Measurements from ENCODE around the gene PARVG.

Gene PARVG, protein sequence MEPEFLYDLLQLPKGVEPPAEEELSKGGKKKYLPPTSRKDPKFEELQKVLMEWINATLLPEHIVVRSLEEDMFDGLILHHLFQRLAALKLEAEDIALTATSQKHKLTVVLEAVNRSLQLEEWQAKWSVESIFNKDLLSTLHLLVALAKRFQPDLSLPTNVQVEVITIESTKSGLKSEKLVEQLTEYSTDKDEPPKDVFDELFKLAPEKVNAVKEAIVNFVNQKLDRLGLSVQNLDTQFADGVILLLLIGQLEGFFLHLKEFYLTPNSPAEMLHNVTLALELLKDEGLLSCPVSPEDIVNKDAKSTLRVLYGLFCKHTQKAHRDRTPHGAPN

DNA sequence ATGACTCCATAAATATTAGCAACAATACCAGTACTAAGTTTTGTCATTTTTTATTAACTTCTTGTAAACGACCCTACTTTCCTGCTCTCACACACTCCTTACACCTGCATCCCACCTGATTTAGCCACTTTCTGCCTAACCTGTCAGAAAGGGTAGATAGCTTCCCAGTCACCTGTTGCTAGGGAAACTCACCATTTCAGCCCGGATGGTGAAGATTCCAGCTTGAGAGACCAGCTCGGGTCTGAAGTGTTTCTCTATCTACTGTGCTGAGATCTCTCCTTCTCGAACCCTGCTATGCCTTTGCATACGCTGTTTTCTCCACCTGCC is at the start of gene PARVG:
PARVG (plus strand) TSS at position 220 of the 327 bp plus-strand sequence. CDS start 2,405 bp downstream, outside the sequence.
- Histone ChIP-seq H3K9ac (peak within 1 kb of the TSS; percentile 79), H4K20me1 (peaks cover 29% of the 10 kb centered on the region), H3K9me3 (no peaks in the 10 kb centered on the region), H3K36me3 (peaks cover 9% of the 10 kb centered on the region; the same call in 1 of the 2 replicates), H3K27ac (peak within 1 kb of the TSS; percentile 89), H3K4me2 (peak within 1 kb of the TSS; percentile 97), H3K4me3 (peak within 1 kb of the TSS; percentile 70), H3K27me3 (no peaks in the 10 kb centered on the region; the same call in 1 of the 2 replicates), H3K4me1 (peaks cover 43% of the 10 kb centered on the region)
- TF ChIP-seq Cebpa-rat (IDR thresholded peaks at IDR 0.05), result no peak

DNA sequence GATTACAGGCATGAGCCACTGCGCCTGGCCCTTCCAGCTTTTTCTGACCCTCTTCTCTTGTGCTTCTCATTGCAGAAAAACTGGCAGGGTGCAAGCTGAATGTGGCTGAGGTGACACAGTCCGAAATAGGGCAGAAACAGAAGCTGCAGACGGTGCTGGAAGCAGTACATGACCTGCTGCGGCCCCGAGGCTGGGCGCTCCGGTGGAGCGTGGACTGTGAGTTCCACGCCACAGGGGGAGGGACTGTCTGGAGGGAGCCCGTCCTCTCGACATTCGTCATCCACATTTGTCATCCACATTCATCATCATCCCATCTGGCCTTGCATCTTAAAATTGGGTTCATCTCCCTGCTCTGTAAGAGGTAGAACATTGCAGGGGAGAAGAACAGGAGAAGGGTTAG is 49.3 kb upstream of the PARVG start:
- no peaks in the 10 kb centered on the region for H4K20me1 ChIP-seq
- H3K9ac ChIP-seq, result no peak overlapping the region

DNA sequence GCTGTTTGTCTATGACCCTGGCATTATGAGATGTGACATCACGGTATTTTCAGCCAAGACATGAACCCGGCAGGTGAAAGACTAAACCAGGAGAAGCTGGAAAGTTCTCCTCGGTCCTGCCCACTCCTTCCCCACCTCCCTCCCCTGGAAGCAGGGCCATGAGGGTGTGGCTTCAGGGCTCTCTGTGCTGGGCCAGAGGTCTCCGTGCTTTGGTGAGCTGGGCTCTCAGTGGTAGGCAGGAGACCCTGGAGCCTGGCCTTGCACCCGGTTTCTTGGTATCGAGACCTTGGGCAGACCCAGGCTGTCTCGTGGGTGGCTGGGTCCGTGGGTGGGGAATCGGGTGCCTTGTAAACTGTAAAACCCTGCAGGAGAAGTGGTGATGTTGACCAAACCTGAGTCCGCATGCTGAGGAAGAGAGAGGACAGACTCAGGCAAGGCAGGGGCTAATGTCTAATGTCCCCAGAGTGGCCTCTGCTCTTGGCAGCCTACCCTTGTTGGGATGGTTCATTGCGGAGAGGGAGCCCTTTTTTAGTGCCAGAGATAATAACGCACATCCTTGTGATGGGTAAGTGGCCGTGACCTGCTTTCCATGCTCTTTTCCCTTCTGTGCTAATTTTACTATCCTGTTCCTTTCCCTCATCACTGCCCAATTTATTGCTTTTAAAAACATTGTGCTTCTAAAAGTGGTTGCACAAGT is 48.6 kb upstream of the PARVG start:
- H3K9me3 ChIP-seq, result peaks cover 20% of the 10 kb centered on the region
- TF ChIP-seq Cebpa-rat (IDR thresholded peaks at IDR 0.05), result no peak
- H3K4me1 ChIP-seq, result peaks cover 1% of the 10 kb centered on the region; the same call in 1 of the 2 replicates
- H3K27ac ChIP-seq, result no peak overlapping the region
- H3K4me3 ChIP-seq, result no peak overlapping the region
- H3K4me2 ChIP-seq, result no peak overlapping the region
- H3K9ac ChIP-seq, result no peak overlapping the region
- H3K27me3 ChIP-seq, result no peaks in the 10 kb centered on the region
- peaks cover 17% of the 10 kb centered on the region; the same call in 1 of the 2 replicates for H3K36me3 ChIP-seq
- H4K20me1 ChIP-seq, result no peaks in the 10 kb centered on the region

More for the DNA sequence above, 49.3 kb upstream of the PARVG start:
- Histone ChIP-seq H3K36me3 (peaks cover 11% of the 10 kb centered on the region; the same call in 1 of the 2 replicates), H3K27ac (no peak overlapping the region), H3K9me3 (peaks cover 23% of the 10 kb centered on the region), H3K4me1 (no peaks in the 10 kb centered on the region), H3K27me3 (no peaks in the 10 kb centered on the region), H3K4me3 (no peak overlapping the region), H3K4me2 (no peak overlapping the region)
- TF ChIP-seq Cebpa-rat (IDR thresholded peaks at IDR 0.05), result no peak

DNA sequence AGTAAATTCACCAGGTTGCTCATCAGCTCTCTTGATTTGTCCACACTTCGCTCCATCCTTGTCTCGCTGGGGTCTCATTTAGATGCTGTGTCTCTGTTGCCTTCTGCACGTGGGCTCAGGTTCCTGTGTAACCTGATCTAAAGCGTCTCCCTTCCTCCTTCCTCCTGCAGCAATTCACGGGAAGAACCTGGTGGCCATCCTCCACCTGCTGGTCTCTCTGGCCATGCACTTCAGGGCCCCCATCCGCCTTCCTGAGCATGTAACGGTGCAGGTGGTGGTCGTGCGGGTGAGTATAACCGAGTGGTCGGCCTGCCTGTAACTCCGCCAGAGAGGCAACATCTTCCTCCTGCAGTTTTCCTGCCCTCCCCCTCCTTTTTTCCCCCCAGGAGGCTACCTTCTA is 48.0 kb upstream of the PARVG start:
- no peak overlapping the region for H3K9ac ChIP-seq
- no peaks in the 10 kb centered on the region for H3K27me3 ChIP-seq
- H3K4me2 ChIP-seq, result no peak overlapping the region
- peaks cover 5% of the 10 kb centered on the region; the same call in 1 of the 2 replicates for H3K4me1 ChIP-seq
- no peak for TF ChIP-seq Cebpa-rat (IDR thresholded peaks at IDR 0.05)
- peaks cover 20% of the 10 kb centered on the region for H3K9me3 ChIP-seq
- no peak overlapping the region for H3K4me3 ChIP-seq
- H3K36me3 ChIP-seq, result peaks cover 23% of the 10 kb centered on the region; the same call in 1 of the 2 replicates
- H3K27ac ChIP-seq, result no peak overlapping the region
- H4K20me1 ChIP-seq, result no peaks in the 10 kb centered on the region

DNA sequence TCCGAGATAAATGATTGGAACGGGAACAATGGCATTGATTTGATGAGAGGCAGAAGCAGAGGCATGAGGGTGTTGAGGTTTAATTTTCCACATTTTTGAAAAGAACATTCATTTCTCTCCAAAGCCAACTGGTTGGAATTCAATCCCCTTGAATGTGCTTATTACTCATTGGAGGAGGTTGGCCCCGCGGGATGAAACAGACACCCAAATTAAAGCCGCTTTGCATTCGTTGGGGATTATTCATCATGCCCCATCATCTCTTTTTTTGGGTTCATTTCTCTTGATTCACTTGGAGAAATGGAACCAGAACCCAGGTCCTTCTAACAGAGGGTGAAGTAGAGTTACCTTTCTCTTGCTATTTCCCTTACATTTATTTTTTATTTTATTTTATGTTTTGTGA is 47.6 kb upstream of the PARVG start:
- Histone ChIP-seq H3K27me3 (no peaks in the 10 kb centered on the region), H3K36me3 (peaks cover 27% of the 10 kb centered on the region; the same call in 1 of the 2 replicates), H3K9ac (no peak overlapping the region), H3K4me3 (no peak overlapping the region), H3K4me2 (no peak overlapping the region), H3K4me1 (peaks cover 5% of the 10 kb centered on the region; the same call in 1 of the 2 replicates), H3K27ac (no peak overlapping the region), H3K9me3 (peaks cover 21% of the 10 kb centered on the region), H4K20me1 (no peaks in the 10 kb centered on the region)
- no peak for TF ChIP-seq Cebpa-rat (IDR thresholded peaks at IDR 0.05)

DNA sequence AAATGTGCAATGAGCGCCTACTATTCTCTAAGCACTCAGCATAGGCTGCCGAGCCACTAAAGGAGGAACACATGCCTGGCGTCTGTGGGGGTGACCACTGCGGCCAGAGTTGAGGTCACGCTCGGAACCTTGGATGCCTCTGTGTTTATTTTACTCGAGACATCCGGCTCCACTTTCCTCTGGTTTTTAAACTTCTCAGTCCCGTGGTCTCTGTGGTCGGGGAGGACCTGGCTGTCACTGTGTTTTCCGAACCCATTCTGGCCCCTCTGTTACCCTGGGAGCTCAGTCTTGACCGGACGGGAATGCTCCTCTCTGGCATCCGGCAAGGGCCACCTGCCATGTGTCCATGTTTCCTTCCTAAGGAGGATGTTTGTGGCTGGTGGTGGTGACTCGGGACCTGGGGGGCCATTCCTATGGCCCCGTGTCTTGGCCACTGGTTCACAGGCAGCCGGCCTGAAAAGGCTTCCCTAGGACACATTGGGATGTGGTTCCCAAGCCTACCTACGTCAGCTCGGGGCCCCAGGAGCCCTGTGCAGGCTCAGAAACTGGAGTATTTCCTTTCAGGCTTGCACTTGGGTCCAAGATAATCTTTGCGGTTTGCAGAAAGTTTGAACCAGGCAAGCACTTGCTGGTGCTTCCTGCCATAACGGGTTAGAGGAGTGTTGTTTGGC is 46.7 kb upstream of the PARVG start:
- Histone ChIP-seq H4K20me1 (no peaks in the 10 kb centered on the region), H3K9me3 (peaks cover 24% of the 10 kb centered on the region), H3K4me3 (no peak overlapping the region), H3K36me3 (peaks cover 30% of the 10 kb centered on the region; the same call in 1 of the 2 replicates), H3K4me1 (peaks cover 5% of the 10 kb centered on the region; the same call in 1 of the 2 replicates), H3K4me2 (no peak overlapping the region), H3K27ac (no peak overlapping the region), H3K27me3 (no peaks in the 10 kb centered on the region), H3K9ac (no peak overlapping the region)
- TF ChIP-seq Cebpa-rat (IDR thresholded peaks at IDR 0.05), result no peak

DNA sequence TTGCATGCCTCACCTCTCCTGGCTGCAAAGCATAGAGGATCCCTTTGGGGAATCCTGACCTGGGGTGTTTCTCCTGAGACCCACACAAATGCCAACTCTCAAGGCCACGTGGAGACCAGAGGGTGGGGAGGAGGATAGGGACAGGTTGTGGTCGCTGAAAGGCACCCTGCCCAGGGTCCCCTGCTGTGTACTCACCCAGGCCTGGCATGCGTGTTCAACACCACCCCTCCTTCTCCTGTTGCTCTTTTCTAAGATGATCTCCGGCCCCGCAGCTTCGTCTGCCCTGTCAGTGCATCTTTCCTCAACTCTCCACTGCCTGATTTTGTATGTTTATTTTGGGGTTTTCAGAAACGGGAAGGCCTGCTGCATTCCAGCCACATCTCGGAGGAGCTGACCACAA is 44.6 kb upstream of the PARVG start:
- Histone ChIP-seq H3K36me3 (peaks cover 34% of the 10 kb centered on the region; the same call in 1 of the 2 replicates), H3K27ac (no peak overlapping the region), H3K4me2 (no peak overlapping the region), H3K9me3 (peaks cover 24% of the 10 kb centered on the region), H3K27me3 (no peaks in the 10 kb centered on the region), H3K4me3 (no peak overlapping the region), H4K20me1 (no peaks in the 10 kb centered on the region), H3K4me1 (peaks cover 5% of the 10 kb centered on the region; the same call in 1 of the 2 replicates), H3K9ac (no peak overlapping the region)
- TF ChIP-seq Cebpa-rat (IDR thresholded peaks at IDR 0.05), result no peak

DNA sequence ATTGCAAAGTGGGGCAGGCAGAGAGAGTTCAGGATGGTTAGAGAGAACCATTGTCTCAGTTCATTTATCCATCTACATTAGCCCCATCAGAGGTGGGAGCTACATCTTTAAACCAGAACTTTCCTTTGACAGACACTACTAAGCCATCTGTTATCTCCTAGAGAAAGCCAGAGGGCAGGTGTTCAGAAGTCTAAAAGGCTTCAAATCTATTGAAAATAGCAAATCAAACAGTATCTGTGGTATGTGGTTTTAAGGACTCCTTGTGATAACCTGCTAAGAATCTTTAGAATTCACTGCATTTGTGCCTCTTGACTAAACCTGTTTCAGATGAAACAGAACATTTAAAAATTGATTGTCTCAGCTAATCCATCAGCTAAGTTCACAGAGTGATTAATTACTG is 43.9 kb upstream of the PARVG start:
- Histone ChIP-seq H3K9ac (no peak overlapping the region), H3K9me3 (peaks cover 24% of the 10 kb centered on the region), H3K4me2 (0 out of 2 replicates have a peak overlapping the region, but pooled peaks have one; percentile 4), H3K4me1 (peaks cover 12% of the 10 kb centered on the region), H3K27ac (no peak overlapping the region), H3K36me3 (peaks cover 34% of the 10 kb centered on the region; the same call in 1 of the 2 replicates), H3K4me3 (no peak overlapping the region), H3K27me3 (no peaks in the 10 kb centered on the region), H4K20me1 (no peaks in the 10 kb centered on the region)
- TF ChIP-seq Cebpa-rat (IDR thresholded peaks at IDR 0.05), result no peak

DNA sequence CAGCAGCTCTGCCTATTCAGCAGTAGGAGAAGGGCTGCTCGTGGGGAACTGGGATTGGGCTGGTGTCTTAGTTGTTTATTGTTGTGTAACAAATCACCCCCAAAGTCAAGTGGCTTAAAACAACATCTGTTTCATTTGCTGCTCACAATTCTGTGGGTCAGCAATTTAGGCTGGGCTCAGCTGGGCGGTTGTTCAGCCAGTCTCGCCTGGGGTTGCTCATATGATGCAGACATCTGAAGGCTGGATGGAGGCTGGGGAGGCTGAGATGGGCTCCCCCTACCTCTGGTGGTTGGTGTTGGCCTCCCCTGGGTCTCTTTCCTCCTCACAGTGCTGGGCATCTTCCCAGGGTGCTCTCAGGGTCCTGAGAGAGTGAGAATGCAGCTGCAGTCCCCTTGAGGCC is 43.3 kb upstream of the PARVG start:
- 0 out of 2 replicates have a peak overlapping the region, but pooled peaks have one; percentile 4 for H3K4me2 ChIP-seq
- H3K9me3 ChIP-seq, result peaks cover 24% of the 10 kb centered on the region
- H3K9ac ChIP-seq, result no peak overlapping the region
- TF ChIP-seq Cebpa-rat (IDR thresholded peaks at IDR 0.05), result no peak
- peaks cover 15% of the 10 kb centered on the region for H3K4me1 ChIP-seq
- no peaks in the 10 kb centered on the region for H3K27me3 ChIP-seq
- no peak overlapping the region for H3K27ac ChIP-seq
- H3K36me3 ChIP-seq, result peaks cover 34% of the 10 kb centered on the region; the same call in 1 of the 2 replicates
- H3K4me3 ChIP-seq, result no peak overlapping the region
- no peaks in the 10 kb centered on the region for H4K20me1 ChIP-seq
